HCT116 (cell line): Measurements from ENCODE around the gene HEXIM1. TPM values are rescaled to one million over a fixed set of nuclear protein-coding genes. Genes with fewer than 3 reads are reported as not detected.

Experiments
- ATAC-seq: fragments of 200-7000 bp; cut with Tn5 transposase; 2 replicates; pipeline ENCODE4 v1.9.1; 2020; ENCODE audit warnings: mild to moderate bottlenecking, moderate library complexity
- BruUV-seq: library from RNA; stranded (reverse); fragments of 400-500 nt; replicated peaks from 2 replicates; lab custom pipeline; 2021; lab: Mats Ljungman, UMichigan
- CTCF ChIA-PET: fragments of 300-600 bp; sonication (Branson Sonifier 250); formaldehyde crosslinking; loops from one replicate; lab custom pipeline; 2021; ENCODE audit warnings: antibody characterized with exemption; lab: Charles Lee
- POLR2A ChIA-PET: fragments of 300-600, 350-600 bp; sonication (Branson Sonifier 250); formaldehyde crosslinking; loops from one replicate; lab custom pipeline; 2021; ENCODE audit warnings: antibody characterized with exemption; lab: Charles Lee
- RAD21 ChIA-PET, 2 experiments: fragments of 300-600 bp; sonication (Branson Sonifier 250); formaldehyde crosslinking; loops; one replicate each; lab custom pipeline; 2023; ENCODE audit warnings: low total read pairs in 2 of 2; ENCODE audit not compliant: uncharacterized antibody in 2 of 2, unreplicated experiment in 2 of 2, low non-redundant PET in 1 of 2; lab: Charles Lee
- DNase-seq: peaks from one replicate; pipeline ENCODE4 v3.0.0-alpha.2; 2010; ENCODE audit warnings: low read depth, low spot score
- H2AFZ ChIP-seq: fragments of 200-600 bp; shearing (Covaris generic), sonication (generic); 2 replicates; pipeline ENCODE4 v1.6.1; 2017; ENCODE audit warnings: low read depth, mixed run types, mixed read lengths, antibody characterized with exemption, low read length; ENCODE audit not compliant: poor library complexity, severe bottlenecking
- H3K27ac ChIP-seq: 2 replicates; pipeline ENCODE4 v1.5.1; 2012; ENCODE audit warnings: low read depth, low read length
- H3K27me3 ChIP-seq: fragments of 200-600 bp; sonication (generic); 2 replicates; pipeline ENCODE4 v1.6.1; 2016; ENCODE audit warnings: mixed run types, low read length, mixed read lengths; ENCODE audit not compliant: insufficient read depth
- H3K36me3 ChIP-seq, 2 experiments: fragments of 200-500 bp in 1 of 2; fragments of 200-600 bp in 1 of 2; sonication (Bioruptor generic) in 1 of 2; sonication (generic) in 1 of 2; 2 replicates each; pipeline versions ENCODE4 v1.5.1 to v1.6.1; 2014 to 2016; ENCODE audit warnings: low read length in 2 of 2, inconsistent platforms in 1 of 2, mixed read lengths in 1 of 2, mixed run types in 1 of 2; ENCODE audit not compliant: insufficient read depth in 2 of 2, control insufficient read depth in 1 of 2
- H3K4me1 ChIP-seq, 2 experiments: fragments of 200-600 bp in 1 of 2; sonication (generic) in 1 of 2; 2 replicates each; pipeline versions ENCODE4 v1.5.1 to v1.6.1; 2012 to 2017; ENCODE audit warnings: low read length in 2 of 2, inconsistent platforms in 1 of 2, mild to moderate bottlenecking in 1 of 2, mixed read lengths in 1 of 2, mixed run types in 1 of 2, moderate library complexity in 1 of 2; ENCODE audit not compliant: insufficient read depth in 2 of 2, control insufficient read depth in 1 of 2
- H3K4me2 ChIP-seq: fragments of 200-600 bp; sonication (generic); 2 replicates; pipeline ENCODE4 v1.6.1; 2017; ENCODE audit warnings: mixed run types, low read length, mixed read lengths
- H3K4me3 ChIP-seq, 2 experiments: fragments of 200-600 bp in 1 of 2; sonication (generic) in 1 of 2; replicated peaks in 1 of 2; 2 replicates each; pipeline ENCODE4 v1.5.1; 2011 to 2016; ENCODE audit warnings: low read length in 2 of 2, control low read depth in 1 of 2, low read depth in 1 of 2, mild to moderate bottlenecking in 1 of 2, mixed read lengths in 1 of 2, mixed run types in 1 of 2
- H3K79me2 ChIP-seq: fragments of 200-600 bp; sonication (generic); 2 replicates; pipeline ENCODE4 v1.6.1; 2017; ENCODE audit warnings: mild to moderate bottlenecking, mixed run types, low read length, moderate library complexity, mixed read lengths; ENCODE audit not compliant: insufficient read depth
- H3K9ac ChIP-seq: fragments of 200-600 bp; sonication (generic); 2 replicates; pipeline ENCODE4 v1.6.1; 2016; ENCODE audit warnings: low read length, mixed read lengths
- H3K9me2 ChIP-seq: fragments of 200-600 bp; sonication (generic), shearing (Covaris generic); 2 replicates; pipeline ENCODE4 v1.6.1; 2017; ENCODE audit warnings: mixed run types, mild to moderate bottlenecking, moderate library complexity; ENCODE audit not compliant: insufficient read depth
- H3K9me3 ChIP-seq, 2 experiments: fragments of 200-500 bp in 1 of 2; fragments of 200-600 bp in 1 of 2; sonication (Bioruptor generic) in 1 of 2; sonication (generic) in 1 of 2; 2 replicates each; pipeline ENCODE4 v1.6.1; 2014 to 2017; ENCODE audit warnings: low read length in 2 of 2, mixed read lengths in 2 of 2, inconsistent platforms in 1 of 2, low read depth in 1 of 2, mild to moderate bottlenecking in 1 of 2, mixed run types in 1 of 2, moderate library complexity in 1 of 2; ENCODE audit not compliant: control insufficient read depth in 1 of 2, insufficient read depth in 1 of 2
- H4K20me1 ChIP-seq: fragments of 200-600 bp; sonication (generic), shearing (Covaris generic); 2 replicates; pipeline ENCODE4 v1.6.1; 2017; ENCODE audit warnings: mixed run types, mild to moderate bottlenecking, moderate library complexity; ENCODE audit not compliant: insufficient read depth
- ATF3 ChIP-seq: IDR thresholded peaks from 2 replicates; pipeline ENCODE4 v1.6.1; 2012
- CBX3 ChIP-seq: IDR thresholded peaks from 2 replicates; pipeline ENCODE4 v1.6.1; 2012; ENCODE audit warnings: low read depth
- ELF1 ChIP-seq: IDR thresholded peaks from 2 replicates; pipeline ENCODE4 v1.6.1; 2012; ENCODE audit warnings: low read depth, borderline replicate concordance
- EZH2 ChIP-seq: fragments of 200-600 bp; sonication (generic); IDR thresholded peaks from 2 replicates; pipeline ENCODE4 v1.6.1; 2017; ENCODE audit warnings: antibody characterized with exemption, mixed run types
- FOSL1 ChIP-seq: IDR thresholded peaks from 2 replicates; pipeline ENCODE4 v1.6.1; 2012; ENCODE audit warnings: low read depth
- MAX ChIP-seq: IDR thresholded peaks from 2 replicates; pipeline ENCODE4 v1.6.1; 2012
- POLR2AphosphoS5 ChIP-seq: IDR thresholded peaks from 2 replicates; pipeline ENCODE4 v1.6.1; 2011; ENCODE audit warnings: mild to moderate bottlenecking, low read depth, low read length, moderate library complexity
- SIN3A ChIP-seq: IDR thresholded peaks from 2 replicates; pipeline ENCODE4 v1.6.1; 2012; ENCODE audit warnings: low read depth
- SP1 ChIP-seq: IDR thresholded peaks from 2 replicates; pipeline ENCODE4 v1.6.1; 2012; ENCODE audit warnings: low read depth
- TCF7L2 ChIP-seq: IDR thresholded peaks from 2 replicates; pipeline ENCODE4 v1.7.0; 2011; ENCODE audit warnings: borderline replicate concordance, inconsistent platforms; ENCODE audit not compliant: insufficient read depth, insufficient read length; ENCODE audit errors: extremely low read depth
- intact Hi-C: fragments of 100-400 bp; cut with micrococcal nuclease; formaldehyde crosslinking; loops from 2 replicates; pipeline ENCODE4 v1.10.0; 2022
- total RNA-seq: library from RNA; stranded (reverse); gene quantifications from one replicate; pipeline ENCODE4 v1.2.1, GENCODE V29; 2021; ENCODE audit not compliant: unreplicated experiment
- TF ChIP-seq, protein P1 (sequence below): IDR thresholded peaks from 2 replicates; pipeline ENCODE4 v1.6.1; 2011; ENCODE audit warnings: mild to moderate bottlenecking, low read length, moderate library complexity; ENCODE audit not compliant: insufficient replicate concordance; ENCODE audit errors: extremely low read depth
- TF ChIP-seq, protein P2 (sequence below), 3 experiments: fragments of 200-600 bp in 1 of 3; sonication (generic) in 1 of 3; IDR thresholded peaks in 2 of 3; conservative IDR thresholded peaks in 1 of 3; 2 replicates each; pipeline ENCODE4 v1.5.1; 2012 to 2017; ENCODE audit warnings: low read depth in 2 of 3, low read length in 2 of 3, antibody characterized with exemption in 1 of 3, borderline replicate concordance in 1 of 3, control low read depth in 1 of 3, mild to moderate bottlenecking in 1 of 3, mixed read lengths in 1 of 3, mixed run types in 1 of 3, moderate library complexity in 1 of 3; ENCODE audit not compliant: insufficient read depth in 1 of 3

HEXIM1 gene
- total RNA-seq, 1 experiment from 2014 or later, result 58.0 TPM

- ATAC-seq (no peak), DNase-seq (no peak)
- ChIA-PET RAD21 (no interaction called here), CTCF (no interaction called here), POLR2A (interaction anchor here (1.0 to 1.3 kb wide), 2 partner anchors 20 to 28 kb away, joined by 3 to 6 read pairs; partner anchors contain the start of gene HEXIM1)
- H2AFZ ChIP-seq, result no peak overlapping the region
- H3K9me3 ChIP-seq, result no peaks in the 10 kb centered on the region
- no peak overlapping the region for H3K4me3 ChIP-seq
- intact Hi-C loops, result no loop called here
- H3K27ac ChIP-seq, result no peak overlapping the region; the same call in 1 of the 2 replicates
- H3K4me2 ChIP-seq, result no peak overlapping the region
- H3K9ac ChIP-seq, result no peak overlapping the region
- no TSS peak for BruUV-seq
- no peaks in the 10 kb centered on the region for H3K9me2 ChIP-seq
- no peaks in the 10 kb centered on the region for H3K79me2 ChIP-seq
- H3K36me3 ChIP-seq, result no peaks in the 10 kb centered on the region
- TF ChIP-seq, protein P1, sequence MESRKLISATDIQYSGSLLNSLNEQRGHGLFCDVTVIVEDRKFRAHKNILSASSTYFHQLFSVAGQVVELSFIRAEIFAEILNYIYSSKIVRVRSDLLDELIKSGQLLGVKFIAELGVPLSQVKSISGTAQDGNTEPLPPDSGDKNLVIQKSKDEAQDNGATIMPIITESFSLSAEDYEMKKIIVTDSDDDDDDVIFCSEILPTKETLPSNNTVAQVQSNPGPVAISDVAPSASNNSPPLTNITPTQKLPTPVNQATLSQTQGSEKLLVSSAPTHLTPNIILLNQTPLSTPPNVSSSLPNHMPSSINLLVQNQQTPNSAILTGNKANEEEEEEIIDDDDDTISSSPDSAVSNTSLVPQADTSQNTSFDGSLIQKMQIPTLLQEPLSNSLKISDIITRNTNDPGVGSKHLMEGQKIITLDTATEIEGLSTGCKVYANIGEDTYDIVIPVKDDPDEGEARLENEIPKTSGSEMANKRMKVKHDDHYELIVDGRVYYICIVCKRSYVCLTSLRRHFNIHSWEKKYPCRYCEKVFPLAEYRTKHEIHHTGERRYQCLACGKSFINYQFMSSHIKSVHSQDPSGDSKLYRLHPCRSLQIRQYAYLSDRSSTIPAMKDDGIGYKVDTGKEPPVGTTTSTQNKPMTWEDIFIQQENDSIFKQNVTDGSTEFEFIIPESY, result no peak
- TF ChIP-seq SP1 (no peak), MAX (no peak), POLR2AphosphoS5 (no peak), TCF7L2 (no peak), ELF1 (no peak), SIN3A (no peak), CBX3 (no peak), FOSL1 (no peak), ATF3 (no peak), EZH2 (no peak)
- TF ChIP-seq, protein P2, sequence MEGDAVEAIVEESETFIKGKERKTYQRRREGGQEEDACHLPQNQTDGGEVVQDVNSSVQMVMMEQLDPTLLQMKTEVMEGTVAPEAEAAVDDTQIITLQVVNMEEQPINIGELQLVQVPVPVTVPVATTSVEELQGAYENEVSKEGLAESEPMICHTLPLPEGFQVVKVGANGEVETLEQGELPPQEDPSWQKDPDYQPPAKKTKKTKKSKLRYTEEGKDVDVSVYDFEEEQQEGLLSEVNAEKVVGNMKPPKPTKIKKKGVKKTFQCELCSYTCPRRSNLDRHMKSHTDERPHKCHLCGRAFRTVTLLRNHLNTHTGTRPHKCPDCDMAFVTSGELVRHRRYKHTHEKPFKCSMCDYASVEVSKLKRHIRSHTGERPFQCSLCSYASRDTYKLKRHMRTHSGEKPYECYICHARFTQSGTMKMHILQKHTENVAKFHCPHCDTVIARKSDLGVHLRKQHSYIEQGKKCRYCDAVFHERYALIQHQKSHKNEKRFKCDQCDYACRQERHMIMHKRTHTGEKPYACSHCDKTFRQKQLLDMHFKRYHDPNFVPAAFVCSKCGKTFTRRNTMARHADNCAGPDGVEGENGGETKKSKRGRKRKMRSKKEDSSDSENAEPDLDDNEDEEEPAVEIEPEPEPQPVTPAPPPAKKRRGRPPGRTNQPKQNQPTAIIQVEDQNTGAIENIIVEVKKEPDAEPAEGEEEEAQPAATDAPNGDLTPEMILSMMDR (IDR thresholded peaks at IDR 0.05 in 2 of 3, conservative IDR thresholded peaks at IDR 0.05 in 1 of 3; ENCODE audit: borderline replicate concordance in 1 of 3, insufficient read depth in 1 of 3, low read depth in 2 of 3, low read length in 2 of 3), result no peak
- H3K4me1 ChIP-seq, result peaks cover 41 to 45% of the 10 kb centered on the region in 2 experiments
- no peaks in the 10 kb centered on the region for H4K20me1 ChIP-seq
- no peaks in the 10 kb centered on the region for H3K27me3 ChIP-seq
These were observed 20.9 kb downstream of the HEXIM1 start for GRCh38 chr17:45168991-45169752.
